HG02763 (cell line): ENCODE measurements around the gene NUSAP1.
"Not testable (repeated sequence)": the region's sequence is repeated elsewhere in the genome, so short reads cannot be mapped to it uniquely, and the experiment has no call there.

Experiments used
- ATAC-seq: cut with Tn5 transposase; IDR thresholded peaks from one replicate; pipeline ENCODE4 v1.9.1; 2021; ENCODE audit warnings: mild to moderate bottlenecking, moderate library complexity; ENCODE audit not compliant: unreplicated experiment

The NUSAP1 gene

GRCh38 chr15:41332194-41333025 lies at the start of gene NUSAP1, which contains the start of gene OIP5:
NUSAP1 (plus strand) TSS chr15:41332881; CDS start chr15:41332958, 77 bp downstream.
OIP5 (minus strand) TSS chr15:41332591; CDS start chr15:41332561, 30 bp downstream.
- ATAC-seq, result peak; percentile 89

GRCh38 chr15:41282980-41283652 lies 49.6 kb upstream of the NUSAP1 start:
- ATAC-seq, result not testable (repeated sequence)

- ATAC-seq, result peak; percentile 95
Observed at GRCh38 chr15:41283653-41284426, 48.8 kb upstream of the NUSAP1 start.

GRCh38 chr15:41284427-41285177 lies 48.1 kb upstream of the NUSAP1 start:
- no peak for ATAC-seq

GRCh38 chr15:41285285-41285684 lies 47.4 kb upstream of the NUSAP1 start:
- no peak for ATAC-seq

GRCh38 chr15:41286665-41287333 lies 45.9 kb upstream of the NUSAP1 start:
- no peak for ATAC-seq

GRCh38 chr15:41288464-41288863 lies 44.2 kb upstream of the NUSAP1 start:
- no peak for ATAC-seq

GRCh38 chr15:41289953-41290352 lies 42.7 kb upstream of the NUSAP1 start:
- ATAC-seq, result no peak

GRCh38 chr15:41291065-41291631 lies 41.5 kb upstream of the NUSAP1 start:
- peak; percentile 76 for ATAC-seq

GRCh38 chr15:41292521-41292920 lies 40.2 kb upstream of the NUSAP1 start:
- ATAC-seq, result no peak

- ATAC-seq, result not testable (repeated sequence)
Observed at GRCh38 chr15:41301139-41301538, 31.5 kb upstream of the NUSAP1 start.

- ATAC-seq, result no peak
Observed at GRCh38 chr15:41301587-41301986, 31.1 kb upstream of the NUSAP1 start.

GRCh38 chr15:41304149-41304770 lies 28.4 kb upstream of the NUSAP1 start:
- no peak for ATAC-seq

GRCh38 chr15:41307679-41308078 lies 25.0 kb upstream of the NUSAP1 start:
- no peak for ATAC-seq

GRCh38 chr15:41309226-41309905 lies 23.3 kb upstream of the NUSAP1 start:
- ATAC-seq, result no peak

- ATAC-seq, result not testable (repeated sequence)
Observed at GRCh38 chr15:41320805-41321330, 11.8 kb upstream of the NUSAP1 start.

GRCh38 chr15:41323611-41324010 lies 9.1 kb upstream of the NUSAP1 start:
- ATAC-seq, result peak; percentile 48

- no peak for ATAC-seq
Observed at GRCh38 chr15:41331281-41331680, 1.4 kb upstream of the NUSAP1 start.
